Right cardiac atrium (tissue), 5 donors: ENCODE data around the gene HDAC11. TPM values are rescaled to one million over a fixed set of nuclear protein-coding genes. Genes with fewer than 3 reads are reported as not detected.
"Not testable (repeated sequence)": the region's sequence is repeated elsewhere in the genome, so short reads cannot be mapped to it uniquely, and the experiment has no call there.

Experiments
- ATAC-seq, 2 donors: fragments of 200-7000 bp; cut with Tn5 transposase; one replicate each; pipeline versions ENCODE4 v1.8.0 to v1.9.1; 2020; ENCODE audit warnings: moderate library complexity in 2 of 2, mild to moderate bottlenecking in 1 of 2
- DNase-seq, 3 donors: peaks; one replicate each; pipeline ENCODE4 v3.0.0-alpha.2; 2020
- H3K27ac ChIP-seq: one replicate; pipeline ENCODE4 v1.5.1; 2013; ENCODE audit warnings: mild to moderate bottlenecking, low read length, control low read depth, moderate library complexity
- H3K27me3 ChIP-seq: one replicate; pipeline ENCODE4 v1.6.1; 2013; ENCODE audit not compliant: control insufficient read depth, insufficient read depth
- H3K4me1 ChIP-seq: one replicate; pipeline ENCODE4 v1.6.1; 2013; ENCODE audit warnings: low read length; ENCODE audit not compliant: control insufficient read depth, insufficient read depth
- H3K4me3 ChIP-seq: one replicate; pipeline ENCODE4 v1.5.1; 2013; ENCODE audit warnings: low read length, control low read depth
- H3K9me3 ChIP-seq: one replicate; pipeline ENCODE4 v1.6.1; 2013; ENCODE audit warnings: low read length; ENCODE audit not compliant: control insufficient read depth
- WGBS: extraction: QIAGEN DNeasy Blood & Tissue Kit; methylation state at CpG from one replicate; pipeline ENCODE4 v1.1.7; 2013; 5-methylcytosine and 5-hydroxymethylcytosine counted together
- intact Hi-C, 4 donors: fragments of 100-400 bp; cut with DNase I; formaldehyde crosslinking; loops; one replicate each; pipeline versions ENCODE4 v1.11.0 to v1.14.0; 2022 to 2023
- long read RNA-seq, 4 donors: library from polyadenylated mRNA; unstranded; transcript quantifications; one replicate each; pipeline ENCODE4 v2.0.0, GENCODE V29; 2020 to 2021
- polyA plus RNA-seq: library from polyadenylated mRNA; stranded (reverse); fragments of 200-250 nt; gene quantifications from one replicate; pipeline ENCODE4 v1.2.3, GENCODE V29; 2013
- total RNA-seq, 4 donors: library from RNA; stranded (reverse); fragmentation: NEBNext Ultra II Directional; extraction: Animal tissue kit (Norgen Biotek cat#: 25700); gene quantifications; one replicate each; pipeline ENCODE4 v1.2.1, GENCODE V29; 2021
- donor health status: healthy with polysubstance abuse.
- donor health status: DM: no; HTN: yes; CAD: no.
- donor health status: DM: no; HTN: no; CAD: no.
- donor health status: DM: no; HTN: yes; CAD: no; lungs with severe emphysema.
- donor health status: DM: yes; HTN: yes; CAD: no.

The HDAC11 gene, protein sequence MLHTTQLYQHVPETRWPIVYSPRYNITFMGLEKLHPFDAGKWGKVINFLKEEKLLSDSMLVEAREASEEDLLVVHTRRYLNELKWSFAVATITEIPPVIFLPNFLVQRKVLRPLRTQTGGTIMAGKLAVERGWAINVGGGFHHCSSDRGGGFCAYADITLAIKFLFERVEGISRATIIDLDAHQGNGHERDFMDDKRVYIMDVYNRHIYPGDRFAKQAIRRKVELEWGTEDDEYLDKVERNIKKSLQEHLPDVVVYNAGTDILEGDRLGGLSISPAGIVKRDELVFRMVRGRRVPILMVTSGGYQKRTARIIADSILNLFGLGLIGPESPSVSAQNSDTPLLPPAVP
- total RNA-seq (10 to 100 TPM; 35.2 to 43.2 (median 40.0) TPM), polyA plus RNA-seq (51.3 TPM)
- long read RNA-seq, donor 1, transcript HDAC11-203 (7 exons, 1,018 nt), result minor isoform, 13 of 265 reads
- long read RNA-seq, donor 1, transcript HDAC11-204 (6 exons, 967 nt), result minor isoform, 6 of 265 reads
- long read RNA-seq, donor 1, transcript HDAC11-213 (9 exons, 2,766 nt), result minor isoform, 17 of 265 reads
- long read RNA-seq, donor 1, transcript HDAC11-201 (10 exons, 2,960 nt), result major isoform, 81 of 265 reads
- long read RNA-seq, donor 1, partial matches to known transcripts, result 43 of 265 reads
- long read RNA-seq, donor 1, other reads (novel, unspliced or antisense), result 102 of 265 reads
- long read RNA-seq, donor 2, transcript HDAC11-213 (9 exons, 2,766 nt), result minor isoform, 12 of 175 reads
- long read RNA-seq, donor 2, transcript HDAC11-201 (10 exons, 2,960 nt), result major isoform, 68 of 175 reads
- long read RNA-seq, donor 2, transcript HDAC11-204 (6 exons, 967 nt), result minor isoform, 5 of 175 reads
- long read RNA-seq, donor 2, partial matches to known transcripts, result 26 of 175 reads
- long read RNA-seq, donor 2, other reads (novel, unspliced or antisense), result 54 of 175 reads
- long read RNA-seq, donor 3, transcript HDAC11-213 (9 exons, 2,766 nt), result minor isoform, 39 of 373 reads
- long read RNA-seq, donor 3, transcript HDAC11-201 (10 exons, 2,960 nt), result major isoform, 165 of 373 reads
- long read RNA-seq, donor 3, transcript HDAC11-203 (7 exons, 1,018 nt), result minor isoform, 33 of 373 reads
- long read RNA-seq, donor 3, partial matches to known transcripts, result 52 of 373 reads
- long read RNA-seq, donor 3, other reads (novel, unspliced or antisense), result 73 of 373 reads
- long read RNA-seq, donor 4, transcript HDAC11-213 (9 exons, 2,766 nt), result minor isoform, 8 of 150 reads
- long read RNA-seq, donor 4, transcript HDAC11-203 (7 exons, 1,018 nt), result minor isoform, 7 of 150 reads
- long read RNA-seq, donor 4, transcript HDAC11-201 (10 exons, 2,960 nt), result major isoform, 69 of 150 reads
- long read RNA-seq, donor 4, partial matches to known transcripts, result 16 of 150 reads
- long read RNA-seq, donor 4, other reads (novel, unspliced or antisense), result 45 of 150 reads

DNA sequence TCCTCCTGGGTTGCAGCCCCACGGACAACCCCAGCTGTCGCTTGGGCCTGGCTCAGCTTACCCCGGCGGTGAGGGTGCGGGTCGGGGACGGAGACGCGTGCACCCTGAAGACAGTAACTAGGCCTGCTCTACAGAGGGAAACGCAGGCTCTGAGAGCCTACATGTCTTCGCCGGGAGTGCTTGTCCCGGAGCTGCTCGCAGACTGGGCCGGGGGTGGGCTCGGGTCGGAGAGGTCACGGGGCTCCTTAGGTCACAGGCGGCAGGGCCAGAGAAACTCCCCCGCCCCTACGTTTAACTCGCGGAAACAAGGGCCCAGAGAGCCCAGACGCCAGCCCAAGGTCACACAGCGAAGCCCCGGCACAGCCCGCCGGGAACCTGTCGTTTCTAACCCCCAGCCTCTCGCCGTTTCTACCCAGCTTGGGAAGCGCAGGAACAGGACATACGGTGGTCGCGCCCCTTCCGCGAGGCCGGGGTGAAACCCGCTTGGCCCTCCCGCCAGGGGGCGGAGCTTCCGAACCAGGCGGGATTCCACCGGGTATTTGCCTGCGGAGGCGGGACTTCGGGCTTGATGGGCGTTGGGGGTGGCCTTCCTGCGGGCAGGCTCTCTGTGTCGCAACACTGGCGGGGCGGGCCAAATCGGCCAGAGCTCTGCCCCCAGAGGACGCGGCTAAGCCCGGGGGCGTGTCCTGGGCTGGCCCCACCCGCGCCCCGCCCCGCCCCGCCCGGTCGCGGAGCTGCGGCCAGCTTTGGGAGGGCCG, at the start of gene HDAC11:
TSS of gene HDAC11 (plus strand) at position 725 of the 758 bp plus-strand sequence. CDS start 42 bp downstream, outside the sequence.
- intact Hi-C loops, result no loop called here
- WGBS, result under 1% methylated on average over 67 of the region's 67 CpGs
- H3K9me3 ChIP-seq, result no peaks in the 10 kb centered on the region
- peak within 1 kb of the TSS; percentile 81 for H3K4me3 ChIP-seq
- H3K4me1 ChIP-seq, result peaks cover 7% of the 10 kb centered on the region
- peak within 1 kb of the TSS; percentile 92 for H3K27ac ChIP-seq
- ATAC-seq, result peak; percentile 98
- peak; percentile 100 for DNase-seq
- no peaks in the 10 kb centered on the region for H3K27me3 ChIP-seq

DNA sequence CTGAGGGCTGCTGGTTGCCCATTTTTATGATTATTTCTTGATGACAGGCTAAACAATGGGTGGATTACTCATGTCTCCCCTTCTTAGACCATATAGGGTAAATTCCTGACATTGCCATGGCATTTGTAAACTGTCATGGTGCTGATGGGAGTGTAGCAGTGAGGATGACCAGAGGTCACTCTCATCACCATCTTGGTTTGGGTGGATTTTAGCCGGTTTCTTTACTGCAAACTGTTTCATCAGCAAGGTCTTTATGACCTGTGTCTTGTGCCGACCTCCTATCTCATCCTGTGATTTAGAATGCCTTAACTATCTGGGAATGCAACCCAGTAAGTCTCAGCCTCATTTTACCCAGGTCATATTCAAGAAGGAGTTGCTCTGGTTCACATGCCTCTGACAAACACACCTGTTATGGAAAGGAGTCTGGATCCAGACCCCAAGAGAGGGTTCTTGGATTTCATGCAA, 49.7 kb upstream of the HDAC11 start:
- H3K27me3 ChIP-seq, DNase-seq, H3K4me3 ChIP-seq, H3K27ac ChIP-seq, H3K9me3 ChIP-seq, intact Hi-C loops, ATAC-seq, H3K4me1 ChIP-seq: not testable (repeated sequence)
- WGBS, result 64% methylated on average over 2 of the region's 2 CpGs

DNA sequence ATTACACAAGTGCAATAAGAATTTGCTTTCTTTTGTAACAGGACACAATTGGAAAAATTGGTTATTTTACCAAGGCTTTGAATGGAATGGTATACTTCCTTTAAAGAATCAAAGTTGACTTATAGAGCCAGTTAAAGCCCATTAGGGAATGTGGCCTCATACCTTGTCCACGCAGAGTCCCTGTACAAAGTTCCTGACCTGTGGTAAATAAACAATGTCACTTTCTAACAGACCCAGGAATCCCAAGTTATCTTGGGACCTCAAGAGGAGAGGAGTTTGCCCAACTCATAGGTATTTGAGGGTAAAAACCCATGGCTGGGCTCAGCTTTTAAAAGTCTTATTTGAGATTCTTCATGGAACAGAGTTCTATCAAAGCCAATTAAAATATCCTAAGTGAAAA, 48.0 kb upstream of the HDAC11 start:
- DNase-seq, result no peak
- Histone ChIP-seq H3K9me3 (no peaks in the 10 kb centered on the region), H3K27ac (no peak overlapping the region), H3K27me3 (no peaks in the 10 kb centered on the region), H3K4me1 (no peaks in the 10 kb centered on the region), H3K4me3 (no peak overlapping the region)
- intact Hi-C loops, result no loop called here
- no peak for ATAC-seq
- WGBS, result 86% methylated on average over 1 of the region's 1 CpG

DNA sequence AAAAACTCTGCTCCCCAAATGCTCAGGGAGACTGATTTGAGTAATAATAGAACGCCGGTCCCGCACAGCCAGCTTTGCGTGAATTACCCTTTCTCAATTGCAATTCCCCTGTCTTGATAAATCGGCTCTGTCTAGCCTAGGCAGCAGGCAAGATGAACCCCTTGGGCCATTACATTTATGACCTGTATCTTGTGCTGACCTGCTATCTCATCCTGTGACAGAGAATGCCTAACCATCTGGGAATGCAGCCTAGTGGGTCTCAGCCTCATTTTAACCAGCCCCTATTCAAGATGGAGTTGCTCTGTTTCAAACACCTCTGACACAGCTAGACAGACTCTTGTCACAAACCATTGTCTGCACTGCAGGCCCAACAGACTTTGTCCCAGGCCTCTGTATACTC, 46.2 kb upstream of the HDAC11 start:
- WGBS, result 70% methylated on average over 5 of the region's 5 CpGs
- H3K9me3 ChIP-seq, result no peaks in the 10 kb centered on the region
- no peak overlapping the region for H3K27ac ChIP-seq
- DNase-seq (no peak), ATAC-seq (no peak)
- no peaks in the 10 kb centered on the region for H3K4me1 ChIP-seq
- no peaks in the 10 kb centered on the region for H3K27me3 ChIP-seq
- H3K4me3 ChIP-seq, result no peak overlapping the region
- intact Hi-C loops, result no loop called here

DNA sequence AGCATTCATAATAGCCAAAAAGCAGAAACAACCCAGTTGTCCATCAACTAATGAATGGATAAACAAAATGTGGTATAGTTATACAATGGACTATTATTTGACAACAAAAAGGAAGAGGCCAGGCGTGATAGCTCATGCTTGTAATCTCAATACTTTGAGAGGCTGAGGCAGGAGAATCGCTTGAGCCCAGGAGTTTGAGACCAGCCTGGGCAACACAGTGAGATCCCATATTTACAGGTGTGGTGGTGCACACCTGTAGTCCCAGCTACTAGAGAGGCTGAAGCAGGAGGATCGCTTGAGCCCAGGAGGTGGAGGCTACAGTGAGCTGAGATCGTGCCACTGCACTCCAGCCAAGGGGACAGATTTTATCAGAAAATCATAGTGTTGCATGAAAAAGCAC, 43.9 kb upstream of the HDAC11 start:
- H3K4me1 ChIP-seq, ATAC-seq, H3K4me3 ChIP-seq, H3K27me3 ChIP-seq, H3K27ac ChIP-seq, DNase-seq, intact Hi-C loops, H3K9me3 ChIP-seq: not testable (repeated sequence)
- WGBS, result 83% methylated on average over 4 of the region's 4 CpGs

DNA sequence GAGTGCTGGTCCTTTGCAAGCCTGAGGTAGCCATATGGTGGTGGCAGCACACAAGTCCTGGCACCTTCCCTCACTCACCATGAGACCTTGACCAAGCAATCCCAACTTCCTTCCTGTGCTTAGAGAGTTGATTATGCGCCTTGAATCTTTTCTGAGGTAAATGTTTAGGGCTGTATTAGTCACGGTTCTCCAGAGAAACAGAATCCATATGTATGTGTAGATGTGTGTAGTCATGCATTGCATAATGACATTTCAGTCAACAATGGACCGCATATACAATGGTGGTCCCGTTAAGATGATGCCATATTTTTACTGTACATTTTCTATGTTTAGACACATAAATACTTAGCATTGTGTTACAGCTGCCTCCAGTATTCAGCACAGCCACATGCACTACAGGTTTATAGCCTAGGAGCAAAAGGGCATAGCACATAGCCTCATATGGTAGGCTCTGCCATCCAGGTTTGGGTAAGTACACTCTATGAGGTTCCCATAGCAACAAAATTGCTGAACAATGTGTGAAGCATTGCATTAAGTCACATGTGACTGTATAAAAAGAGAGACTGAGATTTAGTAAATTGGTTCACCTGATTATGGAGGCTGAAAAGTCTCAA, 39.8 kb upstream of the HDAC11 start:
- no peak for ATAC-seq
- Histone ChIP-seq H3K4me3 (no peak overlapping the region), H3K27ac (no peak overlapping the region), H3K27me3 (no peaks in the 10 kb centered on the region), H3K9me3 (no peaks in the 10 kb centered on the region), H3K4me1 (no peaks in the 10 kb centered on the region)
- intact Hi-C loops, result no loop called here
- no peak for DNase-seq
- WGBS, result 78% methylated on average over 4 of the region's 4 CpGs

DNA sequence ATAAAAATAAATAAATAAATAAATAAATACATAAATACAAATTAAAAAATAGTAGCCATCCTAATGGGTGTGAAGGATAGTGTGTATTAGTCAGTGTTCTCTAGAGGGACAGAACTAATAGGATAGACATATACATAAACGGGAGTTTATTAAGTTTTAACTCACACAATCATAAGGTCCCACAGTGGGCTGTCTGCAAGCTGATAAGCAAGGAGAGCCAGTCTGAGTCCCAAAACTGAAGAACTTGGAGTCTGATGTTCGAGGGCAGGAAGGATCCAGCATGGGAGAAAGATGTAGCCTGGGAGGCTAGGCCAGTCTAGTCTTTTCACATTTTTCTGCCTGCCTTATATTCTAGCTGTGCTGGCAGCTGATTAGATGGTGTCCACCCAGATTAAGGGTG, 37.2 kb upstream of the HDAC11 start:
- H3K4me3 ChIP-seq, intact Hi-C loops, DNase-seq, H3K9me3 ChIP-seq, H3K4me1 ChIP-seq, H3K27me3 ChIP-seq, H3K27ac ChIP-seq, ATAC-seq: not testable (repeated sequence)
- 85% methylated on average over 2 of the region's 2 CpGs for WGBS

DNA sequence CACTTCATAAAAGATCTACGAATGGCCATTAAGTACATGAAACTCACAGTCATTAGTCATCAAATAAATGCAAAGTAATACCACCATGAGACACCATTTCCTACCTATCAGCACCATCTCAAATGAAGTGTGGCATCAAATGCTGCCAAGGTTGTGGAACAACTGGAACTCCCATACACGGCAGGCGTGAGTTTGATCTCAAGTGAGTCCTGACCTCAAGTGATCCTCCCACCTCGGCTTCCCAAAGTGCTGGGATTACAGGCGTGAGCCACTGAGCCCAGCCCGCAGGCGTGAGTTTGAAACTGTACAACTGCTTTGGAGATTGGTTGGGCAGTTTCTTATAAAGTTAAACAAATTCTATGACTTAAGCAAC, 28.8 kb upstream of the HDAC11 start:
- DNase-seq (peak in 2 of 3 donors; percentile 24 to 56), ATAC-seq (peak; percentile 10 to 45)
- Histone ChIP-seq H3K27ac (peak overlapping the region; percentile 26), H3K9me3 (no peaks in the 10 kb centered on the region), H3K4me3 (peak overlapping the region; percentile 93), H3K4me1 (no peaks in the 10 kb centered on the region), H3K27me3 (no peaks in the 10 kb centered on the region)
- intact Hi-C loops, result loop anchor here in 2 of 4 donors (5.0 to 10.0 kb wide), 2 partner anchors 356 to 359 kb away; no protein-coding TSS in a partner anchor
- WGBS, result 3% methylated on average over 7 of the region's 7 CpGs

DNA sequence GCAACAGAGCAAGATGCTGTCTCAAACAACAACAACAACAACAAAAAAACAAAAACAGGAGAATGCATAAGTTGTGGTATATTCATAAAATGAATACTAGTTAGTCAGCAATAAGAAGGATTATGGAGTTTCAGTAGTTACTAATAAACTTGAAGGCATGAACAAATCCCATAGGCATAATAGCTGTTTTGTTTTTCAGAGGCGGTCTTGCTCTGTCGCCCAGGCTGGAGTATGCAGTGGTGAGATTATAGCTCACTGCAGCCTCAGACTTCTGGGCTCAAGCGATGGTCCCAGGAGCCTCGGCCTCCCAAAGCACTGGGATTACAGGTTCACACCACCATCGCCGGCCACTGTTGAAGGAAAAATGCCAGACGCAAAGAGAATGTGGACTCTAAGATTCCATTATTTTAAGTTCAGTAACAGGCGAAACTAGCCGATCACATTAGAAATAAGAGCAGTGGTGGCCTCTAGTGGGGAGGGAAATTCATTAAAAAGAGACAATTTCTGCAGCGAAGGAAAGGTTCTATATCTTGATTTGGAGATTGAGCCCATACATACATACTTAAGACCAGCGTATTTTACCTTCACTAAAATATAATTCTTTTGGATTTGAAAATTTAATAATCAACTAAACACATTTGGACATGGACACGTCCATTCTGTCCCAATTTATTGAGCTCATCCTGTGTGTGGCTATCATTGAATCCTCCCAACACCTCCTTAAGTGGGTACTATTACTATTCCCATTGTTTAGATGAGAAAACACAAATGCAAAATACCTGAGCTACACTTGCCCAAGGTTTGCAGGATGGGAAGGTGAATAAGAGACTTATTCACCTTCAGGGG, 27.4 kb upstream of the HDAC11 start:
- no peaks in the 10 kb centered on the region for H3K9me3 ChIP-seq
- H3K27ac ChIP-seq, result peak overlapping the region; percentile 91
- H3K4me1 ChIP-seq, result no peaks in the 10 kb centered on the region
- peak overlapping the region; percentile 33 for H3K4me3 ChIP-seq
- ATAC-seq (peak; percentile 40 to 48), DNase-seq (peak in 1 of 3 donors; percentile 51)
- no peaks in the 10 kb centered on the region for H3K27me3 ChIP-seq
- intact Hi-C loops, result loop anchor here in 2 of 4 donors (5.0 to 10.0 kb wide), 2 partner anchors 358 to 360 kb away; no protein-coding TSS in a partner anchor
- 16% methylated on average over 12 of the region's 12 CpGs for WGBS
